ENCODE measurements around the gene C2CD3.

C2CD3 gene

GRCh38 chr11:74019860-74020259 lies 150.9 kb downstream of the C2CD3 start:
- peak; percentile 67 for DNase-seq (ENCODE audit: low read depth)

- DNase-seq (ENCODE audit: low read depth) = no peak
Measured at GRCh38 chr11:74019104-74019738, 151.6 kb downstream of the C2CD3 start.

- DNase-seq (ENCODE audit: low read depth) = no peak
Measured at GRCh38 chr11:74018331-74019005, 152.3 kb downstream of the C2CD3 start.

GRCh38 chr11:74017631-74018030 lies 153.2 kb downstream of the C2CD3 start:
- no peak for DNase-seq (ENCODE audit: low read depth)

- DNase-seq (ENCODE audit: low read depth) = no peak
Measured at GRCh38 chr11:74015919-74016684, 154.7 kb downstream of the C2CD3 start.

- DNase-seq (ENCODE audit: low read depth) = no peak
Measured at GRCh38 chr11:74014880-74015279, 155.9 kb downstream of the C2CD3 start.

- no peak for DNase-seq (ENCODE audit: low read depth)
Measured at GRCh38 chr11:74013141-74013540, 157.7 kb downstream of the C2CD3 start.

- DNase-seq (ENCODE audit: low read depth) = no peak
Measured at GRCh38 chr11:74012074-74012809, 158.6 kb downstream of the C2CD3 start.

GRCh38 chr11:74011360-74012073 lies 159.3 kb downstream of the C2CD3 start:
- DNase-seq (ENCODE audit: low read depth) = peak; percentile 60

- DNase-seq (ENCODE audit: low read depth) = no peak
Measured at GRCh38 chr11:74010306-74011300, 160.2 kb downstream of the C2CD3 start.

GRCh38 chr11:74009675-74010305 lies 161.0 kb downstream of the C2CD3 start:
- DNase-seq (ENCODE audit: low read depth) = no peak

- no peak for DNase-seq (ENCODE audit: low read depth)
Measured at GRCh38 chr11:74009230-74009547, 161.6 kb downstream of the C2CD3 start.

- DNase-seq (ENCODE audit: low read depth) = no peak
Measured at GRCh38 chr11:74008373-74009229, 162.2 kb downstream of the C2CD3 start, which contains the start of gene UCP3. Gene UCP3, minus strand, starts transcription at chr11:74009085. Its CDS starts 2,043 bp downstream, at chr11:74007042.

- no peak for DNase-seq (ENCODE audit: low read depth)
Measured at GRCh38 chr11:74007691-74008372, 163.0 kb downstream of the C2CD3 start.

- no peak for DNase-seq (ENCODE audit: low read depth)
Measured at GRCh38 chr11:74006743-74007304, 164.0 kb downstream of the C2CD3 start.

- no peak for DNase-seq (ENCODE audit: low read depth)
Measured at GRCh38 chr11:74005721-74006517, 164.9 kb downstream of the C2CD3 start.

Data from activated T-cell treated with anti-CD3 and anti-CD28 coated beads for 48 hours (primary cell).